ENCODE measurements around the gene SCN5A. TPM values are rescaled to one million over a fixed set of nuclear protein-coding genes. Genes with fewer than 3 reads are reported as not detected.

The SCN5A gene
- total RNA-seq, 1 experiment from 2014 or later: 0.54 TPM

GRCh38 chr3:38588995-38589937, 60.2 kb downstream of the SCN5A start:
- Histone ChIP-seq H3K4me3 (ENCODE audit: low read depth, low read length, poor library complexity, severe bottlenecking) (no peak overlapping the region), H3K27ac (ENCODE audit: low read depth, low read length, poor library complexity, severe bottlenecking) (no peak overlapping the region), H3K4me1 (ENCODE audit: insufficient read depth, low read length, poor library complexity, severe bottlenecking) (no peaks in the 10 kb centered on the region), H3K9me3 (ENCODE audit: low read depth, low read length, poor library complexity, severe bottlenecking) (no peaks in the 10 kb centered on the region), H3K36me3 (ENCODE audit: insufficient read depth, low read length, poor library complexity, severe bottlenecking) (no peaks in the 10 kb centered on the region), H3K27me3 (replicated peaks; ENCODE audit: insufficient read depth, low read depth, low read length, poor library complexity) (peaks cover 7% of the 10 kb centered on the region)
- TF ChIP-seq EZH2 (IDR thresholded peaks at IDR 0.05; ENCODE audit: borderline replicate concordance, low read depth, low read length, poor library complexity, severe bottlenecking): no peak
- TF ChIP-seq, protein P1, sequence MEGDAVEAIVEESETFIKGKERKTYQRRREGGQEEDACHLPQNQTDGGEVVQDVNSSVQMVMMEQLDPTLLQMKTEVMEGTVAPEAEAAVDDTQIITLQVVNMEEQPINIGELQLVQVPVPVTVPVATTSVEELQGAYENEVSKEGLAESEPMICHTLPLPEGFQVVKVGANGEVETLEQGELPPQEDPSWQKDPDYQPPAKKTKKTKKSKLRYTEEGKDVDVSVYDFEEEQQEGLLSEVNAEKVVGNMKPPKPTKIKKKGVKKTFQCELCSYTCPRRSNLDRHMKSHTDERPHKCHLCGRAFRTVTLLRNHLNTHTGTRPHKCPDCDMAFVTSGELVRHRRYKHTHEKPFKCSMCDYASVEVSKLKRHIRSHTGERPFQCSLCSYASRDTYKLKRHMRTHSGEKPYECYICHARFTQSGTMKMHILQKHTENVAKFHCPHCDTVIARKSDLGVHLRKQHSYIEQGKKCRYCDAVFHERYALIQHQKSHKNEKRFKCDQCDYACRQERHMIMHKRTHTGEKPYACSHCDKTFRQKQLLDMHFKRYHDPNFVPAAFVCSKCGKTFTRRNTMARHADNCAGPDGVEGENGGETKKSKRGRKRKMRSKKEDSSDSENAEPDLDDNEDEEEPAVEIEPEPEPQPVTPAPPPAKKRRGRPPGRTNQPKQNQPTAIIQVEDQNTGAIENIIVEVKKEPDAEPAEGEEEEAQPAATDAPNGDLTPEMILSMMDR (conservative IDR thresholded peaks at IDR 0.05; ENCODE audit: low read depth, low read length): no peak
- ChIA-PET POLR2A (ENCODE audit: low non-redundant PET) (no interaction called here), CTCF (no interaction called here)
- intact Hi-C loops (cut with micrococcal nuclease; ENCODE audit: unreplicated experiment): no loop called here
- no peak for DNase-seq (ENCODE audit: low spot score)
- BruUV-seq (replicated peaks): no TSS peak

DNA sequence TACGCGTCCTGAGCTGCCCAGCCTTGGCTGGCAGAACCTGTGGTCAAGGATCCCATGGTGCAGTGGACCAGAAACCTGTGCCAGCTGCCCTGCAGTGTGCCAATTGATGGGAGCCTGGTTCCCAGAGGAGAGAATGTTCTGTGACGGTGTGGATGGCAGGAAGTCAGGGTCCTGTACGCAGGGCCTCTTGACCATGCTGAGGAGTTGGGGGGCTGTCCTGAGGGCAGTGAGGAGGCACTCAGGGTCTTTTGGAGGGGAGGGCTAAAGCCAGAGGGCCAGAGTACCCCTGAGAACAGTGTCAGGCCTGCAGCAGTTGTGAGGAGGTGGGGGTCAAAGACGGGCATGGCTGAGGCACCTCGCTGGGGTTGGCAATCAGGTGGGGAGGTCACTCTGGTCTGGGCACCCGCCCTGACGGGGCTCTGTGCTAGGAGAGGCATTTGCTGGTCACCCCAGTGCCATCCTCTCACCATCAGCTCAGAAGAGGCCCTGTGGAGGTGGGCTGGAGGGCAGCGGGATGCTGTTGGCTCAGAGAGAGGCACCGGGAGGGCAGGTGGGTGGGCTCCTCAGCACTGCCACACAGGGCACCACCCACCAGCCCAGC, 61.0 kb downstream of the SCN5A start:
- ChIA-PET CTCF (no interaction called here), POLR2A (ENCODE audit: low non-redundant PET) (no interaction called here)
- Histone ChIP-seq H3K36me3 (ENCODE audit: insufficient read depth, low read length, poor library complexity, severe bottlenecking) (no peaks in the 10 kb centered on the region), H3K27me3 (replicated peaks; ENCODE audit: insufficient read depth, low read depth, low read length, poor library complexity) (no peaks in the 10 kb centered on the region), H3K27ac (ENCODE audit: low read depth, low read length, poor library complexity, severe bottlenecking) (no peak overlapping the region), H3K4me3 (ENCODE audit: low read depth, low read length, poor library complexity, severe bottlenecking) (no peak overlapping the region), H3K9me3 (ENCODE audit: low read depth, low read length, poor library complexity, severe bottlenecking) (no peaks in the 10 kb centered on the region), H3K4me1 (ENCODE audit: insufficient read depth, low read length, poor library complexity, severe bottlenecking) (no peaks in the 10 kb centered on the region)
- no peak for TF ChIP-seq EZH2 (IDR thresholded peaks at IDR 0.05; ENCODE audit: borderline replicate concordance, low read depth, low read length, poor library complexity, severe bottlenecking)
- TF ChIP-seq, protein P1 (conservative IDR thresholded peaks at IDR 0.05; ENCODE audit: low read depth, low read length): no peak
- intact Hi-C loops (cut with micrococcal nuclease; ENCODE audit: unreplicated experiment): no loop called here
- no peak for DNase-seq (ENCODE audit: low spot score)
- no TSS peak for BruUV-seq (replicated peaks)

DNA sequence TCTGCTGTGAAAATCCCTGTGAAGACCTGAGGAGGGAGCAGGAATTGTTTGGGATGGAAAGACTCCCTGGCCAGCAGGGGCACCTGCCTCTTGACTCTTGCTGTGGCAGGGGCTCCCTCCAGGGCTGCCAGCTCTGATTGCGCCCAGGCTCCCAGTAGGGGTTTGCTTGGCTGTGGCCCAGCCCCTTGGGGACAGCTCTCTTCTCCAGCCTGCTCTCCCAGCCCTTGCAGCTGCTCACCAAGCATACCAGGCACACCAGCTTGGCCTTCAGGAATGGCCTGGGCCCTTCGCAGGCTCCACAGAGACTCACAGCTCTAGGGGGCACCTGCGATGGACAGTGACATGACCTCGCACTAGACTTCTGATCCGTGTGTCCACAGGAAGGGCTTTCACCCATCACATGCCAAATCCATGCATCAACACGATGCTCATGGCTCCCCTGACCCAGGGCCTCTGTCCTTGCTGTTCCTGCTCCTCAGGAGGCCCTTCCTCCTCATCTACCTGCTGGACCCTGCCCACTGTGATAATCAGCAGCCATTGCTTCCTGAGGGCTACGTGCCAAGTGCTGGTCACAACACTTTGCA, 61.8 kb downstream of the SCN5A start:
- DNase-seq (ENCODE audit: low spot score): no peak
- no peaks in the 10 kb centered on the region for H3K27me3 ChIP-seq (replicated peaks; ENCODE audit: insufficient read depth, low read depth, low read length, poor library complexity)
- no peak for TF ChIP-seq EZH2 (IDR thresholded peaks at IDR 0.05; ENCODE audit: borderline replicate concordance, low read depth, low read length, poor library complexity, severe bottlenecking)
- TF ChIP-seq, protein P1 (conservative IDR thresholded peaks at IDR 0.05; ENCODE audit: low read depth, low read length): no peak

More for the DNA sequence above, 61.8 kb downstream of the SCN5A start:
- no peaks in the 10 kb centered on the region for H3K4me1 ChIP-seq (ENCODE audit: insufficient read depth, low read length, poor library complexity, severe bottlenecking)
- no TSS peak for BruUV-seq (replicated peaks)
- no peak overlapping the region for H3K27ac ChIP-seq (ENCODE audit: low read depth, low read length, poor library complexity, severe bottlenecking)
- ChIA-PET CTCF (no interaction called here), POLR2A (ENCODE audit: low non-redundant PET) (no interaction called here)
- no peak overlapping the region for H3K4me3 ChIP-seq (ENCODE audit: low read depth, low read length, poor library complexity, severe bottlenecking)
- intact Hi-C loops (cut with micrococcal nuclease; ENCODE audit: unreplicated experiment): no loop called here
- H3K36me3 ChIP-seq (ENCODE audit: insufficient read depth, low read length, poor library complexity, severe bottlenecking): no peaks in the 10 kb centered on the region
- H3K9me3 ChIP-seq (ENCODE audit: low read depth, low read length, poor library complexity, severe bottlenecking): no peaks in the 10 kb centered on the region

All from A673 (cell line).